Motor neuron (in vitro differentiated cells): Measurements from ENCODE around the gene SEBOX. TPM values are rescaled to one million over a fixed set of nuclear protein-coding genes. Genes with fewer than 3 reads are reported as not detected.

ENCODE experiments used
- ATAC-seq, 8 experiments: fragments of 200-7000 bp; cut with Tn5 transposase; replicated peaks in 6 of 8; 2 replicates each; pipeline ENCODE4 v1.8.0; 2021; ENCODE audit warnings: mild to moderate bottlenecking in 8 of 8, moderate library complexity in 8 of 8
- H3K27ac ChIP-seq, 2 donors: fragments of 250-450 bp; sonication (Bioruptor Pico); 2 replicates each; pipeline ENCODE4 v1.9.0; 2021; ENCODE audit warnings: antibody characterized with exemption in 2 of 2, mild to moderate bottlenecking in 2 of 2, moderate library complexity in 1 of 2
- H3K4me1 ChIP-seq, 2 donors: fragments of 250-450 bp; sonication (Bioruptor Pico); replicated peaks in 1 of 2; 2 replicates each; pipeline ENCODE4 v1.6.1; 2021; ENCODE audit warnings: antibody characterized with exemption in 2 of 2, mild to moderate bottlenecking in 2 of 2, moderate library complexity in 1 of 2
- H3K4me3 ChIP-seq, 5 donors: fragments of 250-450 bp; sonication (Bioruptor Pico); 2 replicates each; pipeline ENCODE4 v1.9.0; 2021; ENCODE audit warnings: antibody characterized with exemption in 5 of 5, mild to moderate bottlenecking in 5 of 5, moderate library complexity in 4 of 5
- WGBS, 10 experiments: fragments of 450-650 bp; shearing (Covaris generic); methylation state at CpG; one replicate each; pipeline ENCODE4 v1.0.0; 2022; 5-methylcytosine and 5-hydroxymethylcytosine counted together
- in situ Hi-C, 9 experiments: fragments of 400-800 bp; cut with MboI; loops; one replicate each; pipeline ENCODE4 v1.15.0; 2021; ENCODE audit warnings: low sequenced_read_pairs in 9 of 9, low pct_unique_long_range_greater_than_20kb in 2 of 9; ENCODE audit not compliant: unreplicated experiment in 9 of 9
- total RNA-seq, 8 experiments: library from RNA; unstranded; fragments of 300-600 nt; gene quantifications; 2 replicates each; pipeline versions ENCODE4 v1.2.3 to v1.2.4, GENCODE V29; 2022

Gene SEBOX
- total RNA-seq, 8 experiments from 2014 or later = 0.52 to 0.66 TPM; not detected in 6

DNA sequence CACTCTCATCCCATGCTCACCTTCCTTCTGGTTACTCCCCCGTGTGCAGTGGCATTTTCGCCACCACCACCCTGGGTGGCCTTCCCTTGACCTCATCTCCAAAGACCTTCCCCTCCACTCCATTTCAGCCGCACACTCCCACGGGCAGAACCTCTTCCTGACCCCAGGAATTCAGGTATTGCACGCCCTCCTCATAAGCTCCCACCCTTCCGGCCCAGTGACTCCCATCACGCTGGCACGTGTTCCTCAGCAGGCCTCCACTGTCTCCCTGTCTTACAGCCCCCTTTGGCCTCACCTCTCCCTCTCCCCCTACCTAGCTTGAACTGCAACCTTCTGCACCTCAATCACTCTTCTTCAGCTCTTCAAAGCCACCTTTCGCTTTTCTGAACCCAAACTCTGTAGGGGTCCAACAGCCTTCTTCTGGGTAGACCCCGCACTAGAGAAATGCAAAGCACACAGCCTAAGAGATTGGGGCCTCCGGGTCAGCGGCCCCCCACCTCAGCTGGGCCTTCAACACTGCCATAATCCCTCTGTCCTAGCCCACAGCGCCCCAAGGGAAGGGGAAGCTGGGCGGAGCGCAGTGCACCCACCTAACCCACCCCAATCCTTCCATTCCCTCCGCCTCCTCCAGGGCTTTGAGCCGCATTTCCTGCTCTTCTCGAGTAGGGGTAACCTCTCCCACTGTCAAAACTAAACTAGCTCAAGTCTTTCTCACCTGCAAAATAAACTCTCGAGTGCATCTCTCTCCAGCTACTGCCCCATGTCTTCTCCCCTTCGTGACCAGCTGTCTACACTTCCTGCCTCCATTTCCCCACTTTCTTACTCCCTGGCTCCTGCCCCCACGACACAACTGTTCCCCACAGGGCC is 47.7 kb downstream of the SEBOX start:
- 51 to 90% (median 81%) methylated on average over 3 to 11 of the region's 21 CpGs; no CpG with 5 or more reads in 1 of the 10 experiments for WGBS, 10 experiments
- H3K4me3 ChIP-seq = peak overlapping the region; percentile 52 to 73 (median 55)

DNA sequence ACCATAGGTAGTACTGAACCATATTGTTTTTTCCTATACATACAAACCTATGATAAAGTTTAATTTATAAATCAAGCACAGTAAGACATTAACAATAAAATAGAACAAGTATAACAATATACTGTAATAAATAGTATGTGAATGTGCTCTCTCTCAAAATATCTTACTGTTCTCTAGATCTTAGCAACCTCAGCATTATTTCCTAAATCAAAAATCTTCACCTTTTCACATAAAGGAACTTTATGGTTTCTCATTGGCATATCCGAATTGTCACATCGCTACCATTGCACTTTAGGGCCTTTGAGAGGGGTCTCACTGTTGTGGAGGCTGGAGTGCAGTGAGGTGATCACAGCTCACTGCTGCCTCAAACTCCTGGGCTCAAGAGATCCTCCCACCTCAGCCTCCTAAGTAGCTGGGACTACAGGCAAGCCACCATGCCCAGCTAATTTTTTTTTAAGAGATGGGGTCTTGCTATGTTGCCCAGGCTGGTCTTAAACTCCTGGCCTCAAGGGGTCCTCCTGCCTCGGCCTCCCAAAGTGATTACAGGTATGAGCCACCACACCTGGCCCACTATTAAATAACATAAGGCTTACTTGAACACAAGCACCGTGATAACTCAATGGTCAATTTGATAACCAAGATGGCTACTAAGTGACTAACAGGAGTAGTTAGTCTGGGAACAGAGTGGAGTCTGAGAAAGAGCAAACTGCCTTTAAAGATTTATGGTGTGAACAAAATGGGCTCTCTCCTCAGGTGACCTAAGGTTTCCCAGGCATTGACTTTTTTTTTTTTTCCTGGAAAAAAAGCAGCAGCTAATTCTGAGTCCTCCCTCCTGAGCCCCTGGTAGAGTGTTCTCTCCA is 48.9 kb downstream of the SEBOX start:
- Histone ChIP-seq H3K4me1 (peaks cover 11 to 21% of the 10 kb centered on the region in 2 donors), H3K27ac (no peak overlapping the region), H3K4me3 (no peak overlapping the region)
- in situ Hi-C loops = no loop called here
- no peak for ATAC-seq
- 14 to 100% (median 92%) methylated on average over 1 to 4 of the region's 4 CpGs; no CpG with 5 or more reads in 2 of the 10 experiments for WGBS, 10 experiments

More for the DNA sequence above, 47.7 kb downstream of the SEBOX start:
- Histone ChIP-seq H3K4me1 (peaks cover 11 to 21% of the 10 kb centered on the region in 2 donors), H3K27ac (peak overlapping the region; percentile 66 to 78)
- in situ Hi-C loops = no loop called here
- no peak for ATAC-seq

DNA sequence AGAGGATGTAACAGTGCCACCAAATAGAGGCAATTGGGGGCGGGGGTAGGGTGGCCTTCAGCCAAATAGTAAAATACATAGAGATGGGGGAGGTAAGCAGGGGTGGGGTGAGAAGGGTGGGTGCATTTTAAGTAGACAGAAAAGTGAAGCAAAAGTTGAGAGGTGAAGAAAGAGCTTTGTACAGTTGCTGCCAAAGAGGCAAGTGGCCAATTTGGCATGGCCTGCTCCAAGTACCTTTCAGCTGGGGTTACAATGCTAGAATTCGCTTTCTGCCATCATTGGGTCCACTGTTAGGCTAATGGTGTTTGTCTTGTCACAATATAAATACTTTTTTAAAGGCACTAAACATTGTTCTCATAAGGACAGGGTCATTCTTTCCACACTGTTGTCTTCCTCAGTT is 51.2 kb downstream of the SEBOX start:
- no peak overlapping the region for H3K27ac ChIP-seq
- in situ Hi-C loops = no loop called here
- H3K4me3 ChIP-seq = no peak overlapping the region
- 60 to 100% (median 85%) methylated on average over 1 to 2 of the region's 2 CpGs; no CpG with 5 or more reads in 6 of the 10 experiments for WGBS, 10 experiments
- peaks cover 8 to 12% of the 10 kb centered on the region in 2 donors for H3K4me1 ChIP-seq
- no peak for ATAC-seq

Other genes with a start within 250 kb of the SEBOX start
- gene TMEM97, start 46.0 kb downstream of the SEBOX start, total RNA-seq = 10 to 100 TPM; 17.5 to 93.4 (median 28.5) TPM
- gene IFT20, start 29.7 kb downstream of the SEBOX start, total RNA-seq = 100 to 1,000 TPM in 3 of 8 experiments, 10 to 100 TPM in 5; 30.7 to 106 (median 64.0) TPM
- 10 to 100 TPM; 20.8 to 69.2 (median 24.8) TPM for gene TNFAIP1, start 29.4 kb downstream of the SEBOX start, total RNA-seq
- 10 to 100 TPM; 34.5 to 97.9 (median 63.9) TPM for gene POLDIP2, start 7.7 kb downstream of the SEBOX start, total RNA-seq
- gene VTN, start 5.1 kb upstream of the SEBOX start, total RNA-seq = 10 to 100 TPM in 1 of 8 experiments, under 1 TPM in 7; 0.40 to 12.0 (median 0.74) TPM
- 10 to 100 TPM in 5 of 8 experiments, 1 to 10 TPM in 3; 2.0 to 21.7 (median 10.1) TPM for gene SARM1, start 6.5 kb upstream of the SEBOX start, total RNA-seq
- 10 to 100 TPM in 5 of 8 experiments, 1 to 10 TPM in 3; 6.5 to 19.3 (median 11.0) TPM for gene SLC46A1, start 41.0 kb upstream of the SEBOX start, total RNA-seq
- gene SLC13A2, start 108.4 kb upstream of the SEBOX start, total RNA-seq = under 1 TPM in 4 of 8 experiments, not detected in 4; 0.09 to 1.00 (median 0.40) TPM
- under 1 TPM in 5 of 8 experiments, not detected in 3; 0.08 to 0.73 (median 0.66) TPM for gene FOXN1, start 141.1 kb upstream of the SEBOX start, total RNA-seq
- gene UNC119, start 187.4 kb upstream of the SEBOX start, total RNA-seq = 10 to 100 TPM; 12.6 to 77.8 (median 39.2) TPM
- 10 to 100 TPM; 39.0 to 56.7 (median 49.2) TPM for gene PIGS, start 206.3 kb upstream of the SEBOX start, total RNA-seq
- gene ALDOC, start 211.7 kb upstream of the SEBOX start, total RNA-seq = 100 to 1,000 TPM in 1 of 8 experiments, 10 to 100 TPM in 7; 15.3 to 104 (median 33.1) TPM
- 10 to 100 TPM in 4 of 8 experiments, 1 to 10 TPM in 4; 2.3 to 65.8 (median 9.8) TPM for gene SPAG5, start 233.8 kb upstream of the SEBOX start, total RNA-seq
- 10 to 100 TPM in 6 of 8 experiments, 1 to 10 TPM in 2; 4.0 to 34.1 (median 15.6) TPM for gene RSKR, start 249.0 kb upstream of the SEBOX start, total RNA-seq